SJSA1 (cell line): ENCODE data around the gene TRIP13. TPM values are rescaled to one million over a fixed set of nuclear protein-coding genes. Genes with fewer than 3 reads are reported as not detected.
"Not testable (repeated sequence)": the region's sequence is repeated elsewhere in the genome, so short reads cannot be mapped to it uniquely, and the experiment has no call there.

Experiments
- DNase-seq, 2 experiments: peaks; one replicate each; pipeline ENCODE4 v3.0.0-alpha.2; 2015 to 2020; ENCODE audit warnings: low spot score in 2 of 2, low read depth in 1 of 2
- H3K27ac ChIP-seq: fragments of 250-450 bp; sonication (Bioruptor Pico); 2 replicates; pipeline ENCODE4 v1.5.1; 2020; ENCODE audit warnings: mild to moderate bottlenecking, moderate library complexity
- H3K27me3 ChIP-seq: fragments of 250-450 bp; sonication (Bioruptor Pico); replicated peaks from 2 replicates; pipeline ENCODE4 v1.5.1; 2020; ENCODE audit warnings: mild to moderate bottlenecking, moderate library complexity
- H3K36me3 ChIP-seq: fragments of 250-450 bp; sonication (Bioruptor Pico); 2 replicates; pipeline ENCODE4 v1.5.1; 2020; ENCODE audit warnings: mild to moderate bottlenecking
- H3K4me1 ChIP-seq: fragments of 250-450 bp; sonication (Bioruptor Pico); replicated peaks from 2 replicates; pipeline ENCODE4 v1.6.1; 2021; ENCODE audit warnings: mild to moderate bottlenecking
- H3K4me3 ChIP-seq: fragments of 250-450 bp; sonication (Bioruptor Pico); 2 replicates; pipeline ENCODE4 v1.5.1; 2020; ENCODE audit warnings: mild to moderate bottlenecking
- H3K9me3 ChIP-seq: fragments of 250-450 bp; sonication (Bioruptor Pico); replicated peaks from 2 replicates; pipeline ENCODE4 v1.5.1; 2020; ENCODE audit warnings: mild to moderate bottlenecking
- total RNA-seq: library from RNA; depleted of rRNA; stranded (reverse); fragments of >200 nt; shearing (Covaris generic); gene quantifications from 2 replicates; pipeline ENCODE4 v1.2.3, GENCODE V29; 2014

Gene TRIP13
- total RNA-seq, 1 experiment from 2014 or later = 108 TPM

GRCh38 chr5:908172-908571 is 15.5 kb downstream of the TRIP13 start:
- Histone ChIP-seq H3K27me3 (no peaks in the 10 kb centered on the region), H3K36me3 (peaks cover 65% of the 10 kb centered on the region), H3K27ac (no peak overlapping the region), H3K9me3 (no peaks in the 10 kb centered on the region), H3K4me3 (no peak overlapping the region), H3K4me1 (peaks cover 18% of the 10 kb centered on the region)
- no peak for DNase-seq

- Histone ChIP-seq H3K27me3 (no peaks in the 10 kb centered on the region), H3K36me3 (peaks cover 67% of the 10 kb centered on the region), H3K4me3 (no peak overlapping the region), H3K9me3 (no peaks in the 10 kb centered on the region), H3K4me1 (peaks cover 24% of the 10 kb centered on the region), H3K27ac (no peak overlapping the region)
- DNase-seq = no peak
Observed at GRCh38 chr5:909086-909485, 16.4 kb downstream of the TRIP13 start.

GRCh38 chr5:909994-910768 is 17.5 kb downstream of the TRIP13 start:
- DNase-seq = no peak
- H3K4me3 ChIP-seq = no peak overlapping the region
- H3K4me1 ChIP-seq = peaks cover 24% of the 10 kb centered on the region
- H3K27me3 ChIP-seq = no peaks in the 10 kb centered on the region
- peaks cover 66% of the 10 kb centered on the region for H3K36me3 ChIP-seq
- H3K9me3 ChIP-seq = no peaks in the 10 kb centered on the region
- no peak overlapping the region for H3K27ac ChIP-seq

GRCh38 chr5:910769-911160 is 18.1 kb downstream of the TRIP13 start:
- H3K27ac ChIP-seq = no peak overlapping the region
- H3K27me3 ChIP-seq = no peaks in the 10 kb centered on the region
- H3K9me3 ChIP-seq = no peaks in the 10 kb centered on the region
- H3K36me3 ChIP-seq = peaks cover 63% of the 10 kb centered on the region
- H3K4me3 ChIP-seq = no peak overlapping the region
- H3K4me1 ChIP-seq = peaks cover 24% of the 10 kb centered on the region
- no peak for DNase-seq

- Histone ChIP-seq H3K9me3 (no peaks in the 10 kb centered on the region), H3K4me3 (no peak overlapping the region), H3K27me3 (no peaks in the 10 kb centered on the region), H3K4me1 (peaks cover 24% of the 10 kb centered on the region), H3K36me3 (peaks cover 63% of the 10 kb centered on the region), H3K27ac (peak overlapping the region; percentile 96)
- DNase-seq = peak; percentile 89 to 94
Observed at GRCh38 chr5:911601-912000, 18.9 kb downstream of the TRIP13 start.

GRCh38 chr5:912280-913091 is 19.8 kb downstream of the TRIP13 start:
- Histone ChIP-seq H3K27me3 (no peaks in the 10 kb centered on the region), H3K4me3 (no peak overlapping the region), H3K36me3 (peaks cover 64% of the 10 kb centered on the region), H3K27ac (peak overlapping the region; percentile 96), H3K4me1 (peaks cover 24% of the 10 kb centered on the region), H3K9me3 (no peaks in the 10 kb centered on the region)
- peak; percentile 100 for DNase-seq

- Histone ChIP-seq H3K27ac (no peak overlapping the region), H3K4me3 (no peak overlapping the region), H3K27me3 (no peaks in the 10 kb centered on the region), H3K36me3 (peaks cover 65% of the 10 kb centered on the region), H3K9me3 (peaks cover 3% of the 10 kb centered on the region; the same call in 1 of the 2 replicates), H3K4me1 (peaks cover 35% of the 10 kb centered on the region)
- DNase-seq = no peak
Observed at GRCh38 chr5:914174-914573, 21.5 kb downstream of the TRIP13 start.

- Histone ChIP-seq H3K27ac (no peak overlapping the region), H3K9me3 (peaks cover 3% of the 10 kb centered on the region; the same call in 1 of the 2 replicates), H3K4me3 (no peak overlapping the region), H3K27me3 (no peaks in the 10 kb centered on the region), H3K4me1 (peaks cover 38% of the 10 kb centered on the region), H3K36me3 (peaks cover 64% of the 10 kb centered on the region)
- no peak for DNase-seq
Observed at GRCh38 chr5:914612-915011, 21.9 kb downstream of the TRIP13 start.

- H3K4me3 ChIP-seq, H3K9me3 ChIP-seq, H3K27ac ChIP-seq, DNase-seq, H3K27me3 ChIP-seq: not testable (repeated sequence)
- H3K4me1 ChIP-seq = peaks cover 45% of the 10 kb centered on the region
- peaks cover 64% of the 10 kb centered on the region for H3K36me3 ChIP-seq
Observed at GRCh38 chr5:915346-915745, 22.7 kb downstream of the TRIP13 start.

GRCh38 chr5:915946-916345 is 23.3 kb downstream of the TRIP13 start:
- H3K4me1 ChIP-seq = peaks cover 48% of the 10 kb centered on the region
- H3K9me3 ChIP-seq = peaks cover 3% of the 10 kb centered on the region; the same call in 1 of the 2 replicates
- no peak overlapping the region for H3K27ac ChIP-seq
- DNase-seq = no peak
- H3K4me3 ChIP-seq = no peak overlapping the region
- H3K36me3 ChIP-seq = peaks cover 60% of the 10 kb centered on the region
- H3K27me3 ChIP-seq = no peaks in the 10 kb centered on the region

- Histone ChIP-seq H3K4me1 (peaks cover 44% of the 10 kb centered on the region), H3K27ac (no peak overlapping the region), H3K27me3 (no peaks in the 10 kb centered on the region), H3K36me3 (peaks cover 58% of the 10 kb centered on the region), H3K9me3 (peaks cover 3% of the 10 kb centered on the region; the same call in 1 of the 2 replicates), H3K4me3 (no peak overlapping the region)
- DNase-seq = no peak
Observed at GRCh38 chr5:916441-917293, 24.0 kb downstream of the TRIP13 start.

- DNase-seq, H3K27me3 ChIP-seq, H3K9me3 ChIP-seq, H3K4me3 ChIP-seq: not testable (repeated sequence)
- Histone ChIP-seq H3K36me3 (peaks cover 48% of the 10 kb centered on the region), H3K4me1 (peaks cover 27% of the 10 kb centered on the region), H3K27ac (peak overlapping the region; percentile 26)
Observed at GRCh38 chr5:918717-919116, 26.0 kb downstream of the TRIP13 start.

GRCh38 chr5:919356-920000 is 26.8 kb downstream of the TRIP13 start:
- H3K9me3 ChIP-seq = peaks cover 3% of the 10 kb centered on the region; the same call in 1 of the 2 replicates
- H3K27ac ChIP-seq = peak overlapping the region; percentile 26
- peaks cover 27% of the 10 kb centered on the region for H3K4me1 ChIP-seq
- H3K4me3 ChIP-seq = no peak overlapping the region
- no peaks in the 10 kb centered on the region; the same call in 1 of the 2 replicates for H3K27me3 ChIP-seq
- peaks cover 41% of the 10 kb centered on the region for H3K36me3 ChIP-seq
- peak; percentile 66 to 94 for DNase-seq
